ENCODE measurements around the gene L3MBTL2.

L3MBTL2 gene

DNA sequence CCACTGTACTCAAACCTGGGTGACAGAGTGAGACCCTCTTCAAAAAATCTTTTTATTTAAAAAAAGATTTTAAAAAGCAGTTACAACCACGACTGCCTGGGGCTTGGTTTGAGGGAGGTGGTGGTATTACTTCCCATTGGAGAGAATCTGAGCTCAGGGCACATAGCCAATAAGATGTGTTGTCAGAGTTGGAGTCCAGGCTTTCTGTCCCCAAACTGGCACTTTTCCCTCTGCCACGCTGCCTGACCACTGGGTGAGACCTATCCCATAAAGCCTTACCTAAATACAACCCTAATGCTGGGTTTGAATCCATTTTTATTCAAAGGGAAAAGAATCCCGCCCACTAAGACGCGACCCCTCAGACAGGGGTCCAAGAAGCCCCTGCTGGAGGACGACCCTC lies 24.1 kb downstream of the L3MBTL2 start (continued):
- TF ChIP-seq ZNF600 (tag by site-specific recombination; IDR thresholded peaks at IDR 0.05) = no peak
- no peak for TF ChIP-seq ZIC2 (tag by site-specific recombination; IDR thresholded peaks at IDR 0.05)

DNA sequence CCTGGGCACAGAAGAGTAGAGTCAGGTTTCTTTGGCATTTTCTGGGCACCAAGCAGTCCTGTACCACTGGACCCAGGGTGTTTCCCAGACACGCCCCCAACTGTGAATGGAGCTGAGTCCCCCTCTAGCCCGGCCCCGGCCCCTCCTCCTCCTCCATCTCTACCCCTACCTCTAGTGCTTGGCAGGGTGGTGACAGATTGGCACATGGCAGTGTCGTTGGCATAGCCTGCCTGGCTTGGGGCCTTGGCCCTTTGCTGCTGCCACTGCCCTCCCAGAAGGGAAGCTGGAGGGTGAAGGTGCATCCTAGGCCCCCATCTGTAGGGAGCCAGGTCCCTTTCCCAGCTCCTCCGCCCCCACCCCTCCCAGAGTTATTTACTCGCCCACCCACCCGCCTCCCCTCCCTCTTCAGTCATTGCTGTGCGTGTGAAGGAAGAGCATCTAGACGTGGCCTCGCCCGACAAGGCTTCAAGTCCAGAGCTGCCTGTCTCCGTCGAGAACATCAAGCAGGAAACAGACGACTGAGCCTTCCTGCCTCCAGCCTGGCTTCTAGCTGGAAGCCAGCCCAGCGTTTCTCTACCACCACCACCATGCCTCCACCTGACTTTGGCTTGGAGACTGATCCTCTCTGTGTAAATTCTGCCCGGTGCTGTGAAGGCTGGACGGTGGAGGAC lies 24.8 kb downstream of the L3MBTL2 start:
- H3K27ac ChIP-seq (ENCODE audit: extremely low read depth, low read depth, low read length) = no peak overlapping the region
- ChIA-PET POLR2A (interaction anchor here (0.6 to 1.8 kb wide), 5 partner anchors 10 to 245 kb away, joined by 3 to 5 read pairs (median 4); no protein-coding TSS in a partner anchor), CTCF (no interaction called here)
- H3K36me3 ChIP-seq (ENCODE audit: control insufficient read depth in 2 of 2, insufficient read depth in 1 of 2, low read length in 2 of 2) = peaks cover 10 to 65% of the 10 kb centered on the region in 2 experiments; a peak in 2 of 3 replicates
- no peaks in the 10 kb centered on the region for H3K9me3 ChIP-seq (ENCODE audit: control insufficient read depth, insufficient read depth, low read depth, low read length)
- TF ChIP-seq YY1 (tag by site-specific recombination; IDR thresholded peaks at IDR 0.05) (no peak), ZNF175 (tag by site-specific recombination; IDR thresholded peaks at IDR 0.05) (no peak), ZNF560 (tag by site-specific recombination; IDR thresholded peaks at IDR 0.05; ENCODE audit: borderline replicate concordance) (no peak), ZNF416 (tag by site-specific recombination; IDR thresholded peaks at IDR 0.05) (no peak), ZNF221 (tag by site-specific recombination; IDR thresholded peaks at IDR 0.05; ENCODE audit: borderline replicate concordance) (no peak), ZNF768 (tag by site-specific recombination; IDR thresholded peaks at IDR 0.05) (no peak), OSR2 (tag by site-specific recombination; IDR thresholded peaks at IDR 0.05) (no peak), ZNF2 (tag by site-specific recombination; IDR thresholded peaks at IDR 0.05) (no peak), ZNF610 (tag by site-specific recombination; IDR thresholded peaks at IDR 0.05; ENCODE audit: borderline replicate concordance) (no peak), ZNF548 (tag by site-specific recombination; IDR thresholded peaks at IDR 0.05) (no peak), SP2 (tag by site-specific recombination; IDR thresholded peaks at IDR 0.05) (no peak), REPIN1 (tag by site-specific recombination; IDR thresholded peaks at IDR 0.05; ENCODE audit: low read depth) (no peak)
- TF ChIP-seq, protein P1, sequence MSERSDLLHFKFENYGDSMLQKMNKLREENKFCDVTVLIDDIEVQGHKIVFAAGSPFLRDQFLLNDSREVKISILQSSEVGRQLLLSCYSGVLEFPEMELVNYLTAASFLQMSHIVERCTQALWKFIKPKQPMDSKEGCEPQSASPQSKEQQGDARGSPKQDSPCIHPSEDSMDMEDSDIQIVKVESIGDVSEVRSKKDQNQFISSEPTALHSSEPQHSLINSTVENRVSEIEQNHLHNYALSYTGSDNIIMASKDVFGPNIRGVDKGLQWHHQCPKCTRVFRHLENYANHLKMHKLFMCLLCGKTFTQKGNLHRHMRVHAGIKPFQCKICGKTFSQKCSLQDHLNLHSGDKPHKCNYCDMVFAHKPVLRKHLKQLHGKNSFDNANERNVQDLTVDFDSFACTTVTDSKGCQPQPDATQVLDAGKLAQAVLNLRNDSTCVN (tag by site-specific recombination; optimal IDR thresholded peaks at IDR 0.05) = no peak
- TF ChIP-seq, protein P2, sequence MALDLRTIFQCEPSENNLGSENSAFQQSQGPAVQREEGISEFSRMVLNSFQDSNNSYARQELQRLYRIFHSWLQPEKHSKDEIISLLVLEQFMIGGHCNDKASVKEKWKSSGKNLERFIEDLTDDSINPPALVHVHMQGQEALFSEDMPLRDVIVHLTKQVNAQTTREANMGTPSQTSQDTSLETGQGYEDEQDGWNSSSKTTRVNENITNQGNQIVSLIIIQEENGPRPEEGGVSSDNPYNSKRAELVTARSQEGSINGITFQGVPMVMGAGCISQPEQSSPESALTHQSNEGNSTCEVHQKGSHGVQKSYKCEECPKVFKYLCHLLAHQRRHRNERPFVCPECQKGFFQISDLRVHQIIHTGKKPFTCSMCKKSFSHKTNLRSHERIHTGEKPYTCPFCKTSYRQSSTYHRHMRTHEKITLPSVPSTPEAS (tag by site-specific recombination; IDR thresholded peaks at IDR 0.05) = no peak
- TF ChIP-seq, protein P3, sequence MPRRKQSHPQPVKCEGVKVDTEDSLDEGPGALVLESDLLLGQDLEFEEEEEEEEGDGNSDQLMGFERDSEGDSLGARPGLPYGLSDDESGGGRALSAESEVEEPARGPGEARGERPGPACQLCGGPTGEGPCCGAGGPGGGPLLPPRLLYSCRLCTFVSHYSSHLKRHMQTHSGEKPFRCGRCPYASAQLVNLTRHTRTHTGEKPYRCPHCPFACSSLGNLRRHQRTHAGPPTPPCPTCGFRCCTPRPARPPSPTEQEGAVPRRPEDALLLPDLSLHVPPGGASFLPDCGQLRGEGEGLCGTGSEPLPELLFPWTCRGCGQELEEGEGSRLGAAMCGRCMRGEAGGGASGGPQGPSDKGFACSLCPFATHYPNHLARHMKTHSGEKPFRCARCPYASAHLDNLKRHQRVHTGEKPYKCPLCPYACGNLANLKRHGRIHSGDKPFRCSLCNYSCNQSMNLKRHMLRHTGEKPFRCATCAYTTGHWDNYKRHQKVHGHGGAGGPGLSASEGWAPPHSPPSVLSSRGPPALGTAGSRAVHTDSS (tag by site-specific recombination; IDR thresholded peaks at IDR 0.05) = no peak
- TF ChIP-seq, protein P4, sequence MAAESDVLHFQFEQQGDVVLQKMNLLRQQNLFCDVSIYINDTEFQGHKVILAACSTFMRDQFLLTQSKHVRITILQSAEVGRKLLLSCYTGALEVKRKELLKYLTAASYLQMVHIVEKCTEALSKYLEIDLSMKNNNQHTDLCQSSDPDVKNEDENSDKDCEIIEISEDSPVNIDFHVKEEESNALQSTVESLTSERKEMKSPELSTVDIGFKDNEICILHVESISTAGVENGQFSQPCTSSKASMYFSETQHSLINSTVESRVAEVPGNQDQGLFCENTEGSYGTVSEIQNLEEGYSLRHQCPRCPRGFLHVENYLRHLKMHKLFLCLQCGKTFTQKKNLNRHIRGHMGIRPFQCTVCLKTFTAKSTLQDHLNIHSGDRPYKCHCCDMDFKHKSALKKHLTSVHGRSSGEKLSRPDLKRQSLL (tag by site-specific recombination; IDR thresholded peaks at IDR 0.05) = no peak
- TF ChIP-seq, protein P5, sequence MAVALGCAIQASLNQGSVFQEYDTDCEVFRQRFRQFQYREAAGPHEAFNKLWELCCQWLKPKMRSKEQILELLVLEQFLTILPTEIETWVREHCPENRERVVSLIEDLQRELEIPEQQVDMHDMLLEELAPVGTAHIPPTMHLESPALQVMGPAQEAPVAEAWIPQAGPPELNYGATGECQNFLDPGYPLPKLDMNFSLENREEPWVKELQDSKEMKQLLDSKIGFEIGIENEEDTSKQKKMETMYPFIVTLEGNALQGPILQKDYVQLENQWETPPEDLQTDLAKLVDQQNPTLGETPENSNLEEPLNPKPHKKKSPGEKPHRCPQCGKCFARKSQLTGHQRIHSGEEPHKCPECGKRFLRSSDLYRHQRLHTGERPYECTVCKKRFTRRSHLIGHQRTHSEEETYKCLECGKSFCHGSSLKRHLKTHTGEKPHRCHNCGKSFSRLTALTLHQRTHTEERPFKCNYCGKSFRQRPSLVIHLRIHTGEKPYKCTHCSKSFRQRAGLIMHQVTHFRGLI (tag by site-specific recombination; IDR thresholded peaks at IDR 0.05) = no peak
- TF ChIP-seq, protein P6, sequence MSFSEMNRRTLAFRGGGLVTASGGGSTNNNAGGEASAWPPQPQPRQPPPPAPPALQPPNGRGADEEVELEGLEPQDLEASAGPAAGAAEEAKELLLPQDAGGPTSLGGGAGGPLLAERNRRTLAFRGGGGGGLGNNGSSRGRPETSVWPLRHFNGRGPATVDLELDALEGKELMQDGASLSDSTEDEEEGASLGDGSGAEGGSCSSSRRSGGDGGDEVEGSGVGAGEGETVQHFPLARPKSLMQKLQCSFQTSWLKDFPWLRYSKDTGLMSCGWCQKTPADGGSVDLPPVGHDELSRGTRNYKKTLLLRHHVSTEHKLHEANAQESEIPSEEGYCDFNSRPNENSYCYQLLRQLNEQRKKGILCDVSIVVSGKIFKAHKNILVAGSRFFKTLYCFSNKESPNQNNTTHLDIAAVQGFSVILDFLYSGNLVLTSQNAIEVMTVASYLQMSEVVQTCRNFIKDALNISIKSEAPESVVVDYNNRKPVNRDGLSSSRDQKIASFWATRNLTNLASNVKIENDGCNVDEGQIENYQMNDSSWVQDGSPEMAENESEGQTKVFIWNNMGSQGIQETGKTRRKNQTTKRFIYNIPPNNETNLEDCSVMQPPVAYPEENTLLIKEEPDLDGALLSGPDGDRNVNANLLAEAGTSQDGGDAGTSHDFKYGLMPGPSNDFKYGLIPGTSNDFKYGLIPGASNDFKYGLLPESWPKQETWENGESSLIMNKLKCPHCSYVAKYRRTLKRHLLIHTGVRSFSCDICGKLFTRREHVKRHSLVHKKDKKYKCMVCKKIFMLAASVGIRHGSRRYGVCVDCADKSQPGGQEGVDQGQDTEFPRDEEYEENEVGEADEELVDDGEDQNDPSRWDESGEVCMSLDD (tag by site-specific recombination; IDR thresholded peaks at IDR 0.05) = no peak
- TF ChIP-seq, protein P7, sequence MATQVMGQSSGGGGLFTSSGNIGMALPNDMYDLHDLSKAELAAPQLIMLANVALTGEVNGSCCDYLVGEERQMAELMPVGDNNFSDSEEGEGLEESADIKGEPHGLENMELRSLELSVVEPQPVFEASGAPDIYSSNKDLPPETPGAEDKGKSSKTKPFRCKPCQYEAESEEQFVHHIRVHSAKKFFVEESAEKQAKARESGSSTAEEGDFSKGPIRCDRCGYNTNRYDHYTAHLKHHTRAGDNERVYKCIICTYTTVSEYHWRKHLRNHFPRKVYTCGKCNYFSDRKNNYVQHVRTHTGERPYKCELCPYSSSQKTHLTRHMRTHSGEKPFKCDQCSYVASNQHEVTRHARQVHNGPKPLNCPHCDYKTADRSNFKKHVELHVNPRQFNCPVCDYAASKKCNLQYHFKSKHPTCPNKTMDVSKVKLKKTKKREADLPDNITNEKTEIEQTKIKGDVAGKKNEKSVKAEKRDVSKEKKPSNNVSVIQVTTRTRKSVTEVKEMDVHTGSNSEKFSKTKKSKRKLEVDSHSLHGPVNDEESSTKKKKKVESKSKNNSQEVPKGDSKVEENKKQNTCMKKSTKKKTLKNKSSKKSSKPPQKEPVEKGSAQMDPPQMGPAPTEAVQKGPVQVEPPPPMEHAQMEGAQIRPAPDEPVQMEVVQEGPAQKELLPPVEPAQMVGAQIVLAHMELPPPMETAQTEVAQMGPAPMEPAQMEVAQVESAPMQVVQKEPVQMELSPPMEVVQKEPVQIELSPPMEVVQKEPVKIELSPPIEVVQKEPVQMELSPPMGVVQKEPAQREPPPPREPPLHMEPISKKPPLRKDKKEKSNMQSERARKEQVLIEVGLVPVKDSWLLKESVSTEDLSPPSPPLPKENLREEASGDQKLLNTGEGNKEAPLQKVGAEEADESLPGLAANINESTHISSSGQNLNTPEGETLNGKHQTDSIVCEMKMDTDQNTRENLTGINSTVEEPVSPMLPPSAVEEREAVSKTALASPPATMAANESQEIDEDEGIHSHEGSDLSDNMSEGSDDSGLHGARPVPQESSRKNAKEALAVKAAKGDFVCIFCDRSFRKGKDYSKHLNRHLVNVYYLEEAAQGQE (tag by site-specific recombination; IDR thresholded peaks at IDR 0.05) = no peak
- no peaks in the 10 kb centered on the region for H3K4me1 ChIP-seq (ENCODE audit: control insufficient read depth, insufficient read depth, low read length)
- H3K4me3 ChIP-seq (ENCODE audit: low read depth, low read length) = no peak overlapping the region
